ENCODE data around the gene LMO7.
A peak's percentile ranks its signal among the peaks of the same experiment; 100 is the strongest.
"Not testable (repeated sequence)": the region's sequence is repeated elsewhere in the genome, so short reads cannot be mapped to it uniquely, and the experiment has no call there.

LMO7 gene

DNA sequence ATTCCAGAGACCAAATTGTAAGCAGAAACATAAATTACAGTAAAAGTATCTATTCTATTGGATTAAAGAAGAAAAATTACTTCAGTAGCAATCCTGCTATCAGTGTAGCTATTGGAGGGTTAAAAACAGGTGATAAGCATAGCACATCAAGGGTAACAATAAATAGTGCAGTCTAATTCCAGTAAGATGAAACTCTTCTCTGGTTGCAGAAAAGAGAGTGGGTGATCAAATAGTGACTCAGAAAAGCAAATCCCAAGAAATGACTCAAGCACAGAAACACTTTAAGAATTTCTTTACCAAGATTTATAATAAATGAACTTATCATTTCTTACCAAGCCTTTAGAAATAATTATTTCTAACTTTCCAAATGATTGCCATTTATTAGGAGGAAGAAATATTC is 135.7 kb downstream of the LMO7 start:
- DNase-seq (ENCODE audit: low spot score), result peak; percentile 44

DNA sequence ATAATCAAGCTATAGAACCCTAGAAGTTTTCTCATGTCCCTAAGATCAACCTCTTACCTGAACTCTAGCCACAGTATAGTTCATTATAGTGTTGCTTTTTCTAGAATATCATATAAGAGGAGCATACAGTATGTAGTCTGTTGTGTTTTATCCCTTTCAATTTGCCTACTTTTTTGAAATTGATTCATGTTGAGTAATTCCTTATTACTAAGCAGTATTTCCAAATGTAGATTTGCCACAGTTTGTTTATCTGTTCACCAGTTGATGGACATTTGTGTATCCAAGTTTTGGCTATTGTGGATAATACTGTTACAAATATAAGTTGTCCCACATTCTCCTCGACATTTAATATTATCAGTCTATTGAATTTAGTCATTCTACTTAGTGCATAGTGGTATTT is 138.0 kb downstream of the LMO7 start:
- no peak for DNase-seq (ENCODE audit: low spot score)

DNA sequence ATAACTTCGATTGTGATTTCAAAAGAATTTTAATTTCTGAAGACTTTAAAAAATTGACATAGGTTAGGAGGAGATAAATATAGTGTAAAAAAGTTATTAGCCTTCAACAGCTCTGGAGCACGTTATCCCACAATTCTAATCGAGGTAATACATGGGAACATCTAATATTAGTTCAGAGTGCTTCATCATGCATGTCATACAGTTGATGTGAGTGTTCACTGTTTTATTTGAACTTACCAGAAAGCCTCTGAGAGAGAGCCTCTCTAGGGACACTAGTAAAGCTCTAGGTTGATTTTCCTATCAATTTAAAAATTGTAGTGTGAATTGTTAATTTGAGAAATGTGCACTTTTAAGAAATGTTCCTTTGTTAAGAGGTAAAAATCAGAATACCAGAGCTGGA is 140.4 kb downstream of the LMO7 start:
- DNase-seq (ENCODE audit: low spot score), result no peak

DNA sequence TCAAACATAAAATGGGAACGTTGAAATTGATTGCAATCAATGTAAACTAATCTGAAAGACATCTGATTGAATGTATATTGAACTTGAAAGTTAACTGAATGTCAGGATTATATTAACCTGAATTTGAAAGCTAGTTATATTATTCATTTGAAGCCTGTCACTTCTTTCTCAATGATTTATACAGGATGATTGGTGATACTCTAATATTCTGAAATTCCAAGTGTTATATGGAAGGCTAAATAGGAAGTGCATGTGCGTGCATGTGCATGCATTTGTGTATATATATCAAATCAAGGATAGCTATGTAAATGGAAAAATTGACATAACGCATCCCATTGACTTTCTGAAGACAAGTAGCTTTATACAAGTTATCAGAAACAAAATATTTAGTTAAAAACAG is 143.3 kb downstream of the LMO7 start:
- no peak for DNase-seq (ENCODE audit: low spot score)

DNA sequence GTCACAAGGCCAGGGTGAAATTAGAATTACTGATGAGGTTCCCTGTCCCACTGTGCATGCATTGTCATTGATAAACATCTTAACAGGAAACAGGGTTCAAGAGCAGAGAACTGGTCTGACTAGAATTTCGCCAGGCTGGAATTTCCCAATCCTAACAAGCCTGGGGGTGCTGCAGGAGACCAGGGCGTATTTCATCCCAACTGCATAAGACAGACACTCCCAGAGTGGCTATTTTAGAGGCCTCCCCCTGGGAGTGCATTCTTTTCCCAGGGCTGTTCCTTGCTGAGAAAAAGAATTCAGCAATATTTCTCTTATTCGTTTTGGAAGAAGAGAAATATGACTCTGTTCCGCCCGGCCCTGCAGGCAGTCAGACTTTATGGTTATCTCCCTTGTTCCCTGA is 144.0 kb downstream of the LMO7 start:
- DNase-seq (ENCODE audit: low spot score), result not testable (repeated sequence)

DNA sequence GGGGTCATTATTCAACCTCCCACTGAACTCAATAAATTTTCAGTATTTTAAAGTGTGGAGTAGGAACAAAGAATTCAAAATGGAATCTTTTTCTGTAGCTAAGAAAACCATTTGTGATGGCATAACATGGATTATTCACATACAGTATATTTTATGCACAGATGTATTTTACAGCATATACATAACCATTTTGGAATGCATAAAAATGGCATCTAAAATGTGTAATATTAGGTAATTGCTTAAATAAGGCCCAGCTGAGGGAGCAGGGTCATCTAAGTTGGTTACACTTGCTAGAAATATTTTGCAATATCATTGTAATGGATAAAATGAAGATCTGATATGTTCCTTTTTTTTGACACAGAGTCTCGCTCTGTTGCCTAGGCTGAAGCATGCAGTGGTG is 146.9 kb downstream of the LMO7 start:
- DNase-seq (ENCODE audit: low spot score), result no peak

DNA sequence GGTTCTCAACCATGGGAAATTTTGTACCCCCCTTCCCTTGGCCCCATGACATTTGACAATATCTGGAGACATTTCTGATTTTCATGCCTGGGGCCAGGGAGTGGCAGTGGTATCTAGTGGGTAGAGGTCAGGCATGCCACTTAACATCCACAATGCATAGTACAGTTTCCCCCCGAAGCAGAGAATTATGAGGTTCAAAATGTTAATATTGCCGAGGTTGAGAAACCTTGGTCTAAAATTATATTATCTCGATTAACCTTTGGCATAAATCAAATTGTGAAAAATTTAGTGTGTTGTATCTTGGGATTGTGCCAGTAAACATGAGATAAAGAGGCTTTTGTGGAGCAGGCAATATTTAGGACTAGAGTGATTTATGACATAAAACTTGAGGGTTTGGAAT is 147.9 kb downstream of the LMO7 start:
- DNase-seq (ENCODE audit: low spot score), result no peak

DNA sequence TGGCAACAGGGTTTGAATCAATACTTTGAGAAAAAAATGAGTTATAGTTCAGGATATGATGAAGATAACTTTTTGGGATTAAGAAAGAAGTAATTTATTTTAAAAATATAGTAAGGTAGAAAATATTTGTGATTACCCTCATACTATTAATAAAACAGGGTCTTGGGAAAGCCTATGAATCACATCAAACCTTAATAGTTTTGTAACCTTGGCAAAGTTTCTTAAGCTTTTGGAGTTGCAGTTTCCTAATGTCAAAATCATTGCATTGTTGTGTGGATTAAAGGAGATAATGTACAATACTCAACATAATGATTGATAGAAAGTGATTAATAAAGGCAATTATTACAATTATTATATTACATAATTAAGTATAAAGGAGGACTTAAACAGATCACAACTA is 149.0 kb downstream of the LMO7 start:
- DNase-seq (ENCODE audit: low spot score), result peak; percentile 21

DNA sequence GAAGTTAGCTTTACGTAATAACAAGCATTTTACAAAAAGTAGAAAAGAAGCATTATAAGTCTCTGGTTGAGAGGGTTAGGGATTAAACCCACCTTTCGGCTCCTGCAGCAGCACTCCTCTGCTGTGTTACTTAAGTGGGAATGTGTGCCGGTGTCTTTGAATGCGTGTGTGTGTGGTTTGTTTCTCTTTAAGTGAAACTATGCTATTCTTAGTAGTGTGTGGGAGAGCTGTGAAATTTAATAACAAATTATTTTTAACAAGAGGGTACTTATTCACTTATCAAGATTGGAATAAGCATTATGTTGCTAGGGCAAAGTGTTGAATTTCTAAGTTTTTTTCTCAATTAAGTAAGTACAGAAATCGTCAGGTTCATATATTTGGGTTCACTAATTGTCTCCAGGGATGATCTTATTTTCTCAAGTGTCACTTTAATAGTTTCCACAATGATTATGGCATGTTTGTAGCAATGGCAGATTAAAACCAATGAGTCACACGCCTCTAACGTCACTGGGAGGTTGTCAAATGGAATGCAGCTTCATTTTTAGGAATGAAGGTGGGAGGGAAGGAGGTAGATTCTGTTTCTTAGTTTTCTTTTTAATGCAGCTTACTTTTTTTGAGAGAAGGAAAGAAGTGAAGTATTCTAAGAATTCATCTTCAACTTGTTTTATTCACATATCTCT is 151.3 kb downstream of the LMO7 start:
- DNase-seq (ENCODE audit: low spot score), result peak; percentile 19

DNA sequence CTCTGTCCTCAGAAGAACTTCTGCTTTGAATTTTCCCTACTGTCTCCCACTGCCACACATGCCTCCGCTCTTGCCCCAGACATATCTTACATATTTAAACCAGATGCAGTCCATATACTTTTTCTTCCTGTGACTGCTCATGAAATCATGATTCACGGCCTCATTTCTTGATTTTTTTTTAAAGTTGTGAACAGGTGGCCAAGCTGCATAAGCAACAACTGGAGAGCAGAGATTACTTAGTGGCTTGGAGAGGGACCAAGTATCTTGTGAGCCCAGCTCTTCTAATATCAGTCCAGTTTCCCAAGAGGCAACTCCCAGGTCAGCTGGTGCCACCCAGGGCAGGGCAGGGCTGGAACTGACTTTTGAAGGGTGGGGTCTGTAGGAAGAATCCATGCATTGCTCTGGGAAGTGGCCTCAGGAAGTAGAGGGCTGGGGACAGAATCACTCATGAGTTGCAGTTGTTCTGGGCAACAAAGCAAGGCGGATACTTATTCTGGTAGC is 152.4 kb downstream of the LMO7 start:
- peak; percentile 52 for DNase-seq (ENCODE audit: low spot score)

DNA sequence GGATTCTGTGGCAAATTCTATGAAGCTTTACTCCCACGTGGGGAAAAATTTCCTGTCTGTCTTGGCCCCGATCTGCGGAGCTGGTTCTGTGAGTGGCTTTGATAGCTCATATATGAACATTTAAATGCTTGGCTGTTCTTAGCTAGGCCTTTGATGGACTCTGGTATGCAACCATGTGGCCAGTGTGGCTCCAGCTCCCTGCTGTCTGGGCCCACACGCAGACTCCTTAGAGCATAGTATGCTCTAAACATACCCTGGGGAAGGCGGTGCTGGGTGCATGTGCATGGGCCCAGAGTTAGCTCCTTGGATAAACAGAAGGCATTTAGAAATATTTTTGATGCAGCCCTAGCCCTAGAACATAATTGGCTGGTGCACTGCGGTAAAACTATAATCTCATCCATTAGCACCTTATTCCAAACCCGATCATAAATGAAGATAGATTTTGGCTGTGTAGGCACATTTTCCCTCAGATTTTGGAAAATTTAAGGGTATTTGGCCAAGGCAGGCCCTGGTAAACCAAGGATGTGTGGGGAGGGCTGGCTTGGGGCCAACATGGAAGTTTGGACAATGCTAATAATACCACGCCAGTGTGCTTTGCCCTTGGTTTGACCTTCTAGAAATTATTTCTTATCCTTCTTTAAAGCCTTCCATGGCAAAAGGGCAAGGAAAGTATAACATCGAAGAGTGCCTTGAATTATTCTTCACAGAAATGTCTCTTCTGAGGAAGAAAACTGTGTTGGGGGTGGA is 153.5 kb downstream of the LMO7 start:
- no peak for DNase-seq (ENCODE audit: low spot score)

DNA sequence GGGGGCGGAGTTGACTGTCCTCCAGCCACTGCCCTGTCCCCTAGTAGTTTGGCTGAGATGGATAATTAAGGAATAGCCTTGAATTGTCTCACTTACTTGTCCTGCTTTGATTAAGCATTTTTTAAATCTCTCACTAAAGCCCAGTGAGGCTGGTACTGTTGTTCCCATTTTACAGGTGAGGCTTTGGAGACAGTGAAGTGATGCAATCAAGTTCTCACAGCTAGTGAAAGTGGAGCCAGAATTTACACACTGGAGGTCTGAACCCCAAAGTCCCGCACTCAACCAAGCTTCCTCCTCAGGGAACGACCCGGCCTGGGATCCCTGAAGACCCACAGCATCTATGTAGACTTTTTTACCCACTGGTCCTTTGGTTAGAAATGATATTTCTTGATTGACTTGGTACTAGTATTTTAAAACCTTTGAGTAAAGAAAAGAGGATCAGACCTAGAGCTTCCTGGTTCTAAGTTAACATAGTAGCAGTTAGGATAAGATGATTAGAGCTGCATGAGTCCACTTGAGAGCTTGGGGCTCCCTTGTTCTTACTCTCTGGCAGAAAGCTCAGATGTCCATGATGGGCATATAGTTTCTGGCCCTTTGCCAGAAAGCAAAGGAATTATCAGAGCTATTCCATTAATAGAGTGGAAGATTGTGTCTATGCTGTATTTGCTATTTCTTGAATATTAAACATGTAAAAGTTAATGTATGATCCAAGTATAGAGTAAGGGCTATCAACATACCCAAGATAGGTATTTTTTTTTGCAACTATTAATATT is 154.3 kb downstream of the LMO7 start:
- no peak for DNase-seq (ENCODE audit: low spot score)

DNA sequence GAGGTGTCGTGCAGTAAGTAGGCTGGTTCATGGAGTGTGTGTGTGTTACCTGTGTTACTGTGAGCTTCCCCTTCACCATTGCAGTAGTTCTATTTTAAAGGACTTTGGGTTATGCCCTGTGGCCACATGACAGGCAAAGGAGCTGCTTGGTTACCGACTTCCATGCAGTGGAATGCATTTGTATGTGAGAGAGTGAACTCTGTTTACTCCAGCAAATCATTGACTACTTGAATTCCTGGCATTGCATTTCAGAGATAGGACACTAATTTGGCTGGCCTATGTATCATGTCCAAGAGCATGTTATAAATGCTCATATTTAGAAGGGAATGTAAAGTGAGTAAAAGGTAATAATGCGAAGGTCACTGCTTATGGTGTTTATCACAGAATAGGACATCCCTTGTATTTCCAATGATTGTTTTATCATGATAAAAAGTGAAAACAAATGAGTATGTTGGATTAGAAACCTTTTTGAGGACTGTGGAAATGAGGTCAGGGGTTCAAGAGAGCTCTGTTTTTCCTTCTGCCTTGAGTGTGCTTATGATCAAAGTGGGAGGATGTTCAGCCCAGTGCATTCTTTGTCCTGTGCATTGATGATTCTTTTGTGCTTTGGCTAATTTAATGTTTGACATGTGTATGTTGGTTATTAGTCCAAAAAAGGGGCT is 156.5 kb downstream of the LMO7 start:
- no peak for DNase-seq (ENCODE audit: low spot score)

DNA sequence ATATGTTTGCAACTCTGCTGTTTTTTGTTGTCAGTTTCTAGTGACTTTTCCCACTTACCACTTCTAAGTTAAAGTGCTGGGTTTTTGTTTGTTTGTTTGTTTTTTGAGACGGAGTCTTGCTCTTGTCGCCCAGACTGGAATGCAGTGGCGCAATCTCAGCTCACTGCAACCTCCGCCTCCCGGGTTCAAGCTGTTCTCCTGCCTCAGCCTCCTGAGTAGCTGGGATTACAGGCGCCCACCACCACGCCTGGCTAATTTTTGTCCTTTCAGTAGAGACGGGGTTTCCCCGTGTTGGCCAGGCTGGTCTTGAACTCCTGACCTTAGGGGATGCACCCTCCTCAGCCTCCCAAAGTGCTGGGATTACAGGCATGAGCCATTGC is 157.0 kb downstream of the LMO7 start:
- DNase-seq (ENCODE audit: low spot score), result not testable (repeated sequence)

DNA sequence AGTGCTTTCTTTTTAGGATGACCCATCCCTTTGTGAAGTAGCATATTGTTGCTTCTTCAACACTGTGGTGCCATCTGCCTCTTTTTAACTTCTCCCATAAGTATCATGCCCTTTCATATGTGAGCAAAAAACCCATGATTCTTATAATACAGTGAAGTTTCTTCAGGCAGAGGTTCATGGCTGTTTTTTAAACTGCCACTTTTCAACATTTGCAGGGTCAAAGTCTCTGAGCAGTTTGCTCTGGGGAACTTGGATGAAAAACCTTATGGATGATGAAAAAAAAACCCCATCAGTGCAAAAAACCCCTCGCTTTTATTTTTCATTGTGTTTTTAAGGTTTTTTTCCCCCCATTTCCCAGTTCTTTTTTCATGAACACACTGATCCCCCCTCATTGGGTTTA is 158.5 kb downstream of the LMO7 start:
- no peak for DNase-seq (ENCODE audit: low spot score)

DNA sequence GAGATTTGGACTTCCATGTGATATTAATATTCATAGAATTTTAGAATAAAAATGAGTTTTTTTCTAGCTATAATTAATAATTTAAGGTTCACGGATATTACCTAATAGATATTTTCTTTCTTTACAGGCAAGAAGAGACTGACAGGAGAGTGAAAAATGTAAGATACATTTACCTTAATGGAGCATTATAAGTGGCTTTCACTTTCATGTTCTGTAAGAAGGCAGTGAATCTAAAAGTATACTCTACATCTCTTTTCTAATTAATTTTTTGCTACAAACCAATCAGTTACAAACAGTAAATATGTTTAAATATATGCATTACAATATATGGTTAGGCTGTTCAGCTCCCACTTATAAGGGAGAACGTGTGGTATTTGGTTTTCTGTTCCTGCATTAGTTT is 159.1 kb downstream of the LMO7 start:
- DNase-seq (ENCODE audit: low spot score), result no peak

DNA sequence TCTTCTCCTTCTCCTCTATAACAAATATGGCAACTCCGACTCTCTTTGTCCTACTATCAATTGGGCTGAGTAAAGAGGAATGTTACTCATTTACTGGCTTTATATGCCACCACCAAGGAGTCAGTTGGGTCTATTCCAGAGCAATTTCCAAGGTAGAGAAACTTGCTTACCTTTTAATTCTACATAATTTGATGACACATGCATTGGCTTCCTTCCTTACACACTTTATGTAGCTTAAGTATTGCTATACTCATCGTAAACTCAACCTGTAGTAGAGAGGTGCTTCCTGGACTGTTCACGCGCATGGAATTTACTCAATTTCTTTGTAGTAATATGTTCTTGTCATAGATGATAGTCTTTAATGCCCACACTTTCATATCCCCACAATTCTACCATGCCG is 160.7 kb downstream of the LMO7 start:
- no peak for DNase-seq (ENCODE audit: low spot score)

DNA sequence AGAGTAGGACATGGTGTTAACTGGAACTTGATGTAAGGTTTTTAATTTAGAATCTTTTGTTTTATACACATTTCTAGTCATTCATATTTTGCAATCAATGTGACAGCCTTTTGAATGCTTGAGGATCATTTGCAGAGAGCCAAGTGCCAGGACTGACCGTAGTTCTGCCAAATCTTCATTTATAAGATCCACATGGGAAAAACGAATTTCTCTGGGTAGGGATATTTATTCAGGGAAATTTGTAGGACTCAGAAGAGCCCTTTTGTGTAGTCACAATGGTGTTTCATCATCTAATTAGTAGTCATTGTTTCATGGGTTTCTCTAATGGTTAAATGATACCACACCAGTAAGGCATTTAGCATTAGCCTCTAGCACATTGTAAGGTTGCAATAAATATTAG is 161.1 kb downstream of the LMO7 start:
- no peak for DNase-seq (ENCODE audit: low spot score)

DNA sequence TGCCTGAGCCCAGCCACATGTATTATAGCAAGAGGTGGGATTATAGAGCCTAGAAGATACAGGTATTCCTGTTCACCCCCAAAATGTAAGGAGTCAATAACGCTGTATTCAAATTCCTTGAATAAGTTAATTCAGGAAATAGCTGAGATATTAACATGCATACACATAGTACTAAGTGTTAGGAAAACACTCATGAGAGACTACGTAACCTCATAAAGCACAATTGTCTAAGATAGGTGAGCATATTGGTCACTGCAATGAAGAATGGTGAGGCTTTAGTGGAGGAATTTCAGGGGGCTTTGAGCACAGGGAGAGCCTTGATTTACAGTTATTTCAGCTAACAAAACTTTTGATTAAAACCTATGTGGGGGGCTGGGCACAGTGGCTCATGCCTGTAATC is 161.6 kb downstream of the LMO7 start:
- DNase-seq (ENCODE audit: low spot score), result no peak

DNA sequence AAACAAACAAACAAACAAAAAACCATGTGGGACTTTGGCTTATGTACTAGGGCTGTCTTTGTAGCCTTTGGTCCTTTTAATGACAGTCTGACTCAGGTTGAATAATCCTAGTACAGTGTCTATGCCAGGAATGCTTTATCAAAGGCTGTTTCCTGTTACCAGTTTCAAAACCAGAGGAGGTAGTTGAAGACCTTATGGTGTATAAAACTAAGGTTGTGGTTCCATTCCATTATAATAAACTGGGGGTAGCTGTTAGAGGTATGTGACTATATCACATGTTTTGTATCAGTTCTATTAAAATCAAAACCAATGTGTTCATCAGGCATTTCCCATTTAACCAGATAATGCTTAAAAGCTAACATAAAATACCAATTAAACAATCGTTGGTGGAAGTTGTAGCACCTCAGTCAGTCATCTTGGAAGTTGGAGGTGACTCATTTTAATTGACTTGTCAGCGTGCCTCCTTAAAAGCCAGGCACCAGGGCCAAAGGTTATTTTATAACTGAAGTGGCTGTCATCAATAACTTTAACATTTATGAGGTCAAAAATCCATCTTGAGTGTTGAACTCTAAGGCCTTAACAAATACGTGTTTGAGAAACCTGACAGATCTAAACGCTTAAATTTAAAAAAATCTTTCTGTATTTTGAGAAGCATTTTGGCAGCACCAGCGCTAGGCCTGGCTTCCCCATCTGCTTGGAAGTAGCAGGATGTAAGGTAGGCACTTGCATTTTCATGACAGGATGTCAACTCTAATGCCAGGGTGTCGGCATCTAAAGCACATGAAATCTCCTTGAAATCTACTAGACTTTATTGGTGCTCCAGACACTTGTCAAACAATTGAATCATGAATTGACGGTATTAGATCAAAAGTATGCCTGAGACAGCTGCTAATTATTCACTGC is 162.5 kb downstream of the LMO7 start:
- DNase-seq (ENCODE audit: low spot score), result peak; percentile 20

DNA sequence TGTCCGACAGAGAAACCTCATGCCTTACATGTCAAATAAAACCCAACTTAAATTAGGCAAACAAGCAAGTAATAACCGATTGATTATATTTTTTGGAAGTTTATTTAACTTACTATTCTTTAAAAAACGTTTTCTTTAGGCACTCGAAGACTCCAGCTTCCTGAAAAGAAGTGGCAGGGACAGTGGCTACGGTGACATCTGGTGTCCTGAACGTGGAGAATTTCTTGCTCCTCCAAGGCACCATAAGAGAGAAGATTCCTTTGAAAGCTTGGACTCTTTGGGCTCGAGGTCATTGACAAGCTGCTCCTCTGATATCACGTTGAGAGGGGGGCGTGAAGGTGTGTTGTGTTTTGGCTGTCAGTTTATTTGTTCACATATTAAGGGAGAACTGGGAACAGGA is 164.4 kb downstream of the LMO7 start:
- no peak for DNase-seq (ENCODE audit: low spot score)
